ENCODE measurements around the gene GPR143. TPM values are rescaled to one million over a fixed set of nuclear protein-coding genes. Genes with fewer than 3 reads are reported as not detected.

The GPR143 gene
- total RNA-seq, 2 donors from 2014 or later = 11.7 to 13.5 TPM

DNA sequence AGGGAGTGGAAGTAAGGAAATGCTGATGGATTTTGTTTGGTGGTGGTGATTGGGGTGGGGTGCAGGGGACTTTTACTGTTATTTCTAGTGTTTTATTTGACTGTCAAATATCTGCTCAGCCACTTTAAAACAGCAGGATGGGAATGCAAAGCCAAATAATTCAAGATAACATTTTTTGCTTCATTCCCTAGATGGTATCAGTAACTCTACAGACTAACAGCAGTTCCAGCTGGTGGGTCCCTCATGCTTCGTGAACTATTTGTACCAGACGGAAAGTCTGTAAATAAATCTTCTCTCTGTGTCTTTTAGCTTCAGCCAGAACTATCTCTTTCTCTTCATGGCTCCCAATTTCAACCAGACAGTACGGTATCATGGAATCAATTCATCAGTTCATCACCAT, 27.5 kb downstream of the GPR143 start:
- Histone ChIP-seq H3K4me3 (ENCODE audit: low read length) (no peak overlapping the region), H3K36me3 (ENCODE audit: control insufficient read depth, insufficient read depth, low read length) (no peaks in the 10 kb centered on the region), H3K27me3 (ENCODE audit: control insufficient read depth, insufficient read depth, low read length, poor library complexity, severe bottlenecking) (no peaks in the 10 kb centered on the region), H3K27ac (ENCODE audit: low read depth, low read length) (no peak overlapping the region), H3K4me1 (ENCODE audit: control insufficient read depth, insufficient read depth, low read length) (no peaks in the 10 kb centered on the region), H3K9ac (ENCODE audit: extremely low read depth, low read length, poor library complexity, severe bottlenecking) (no peak overlapping the region), H3K9me3 (ENCODE audit: control insufficient read depth, low read length) (no peaks in the 10 kb centered on the region)
- 80% methylated on average over 2 to 3 of the region's 3 CpGs for WGBS, 2 experiments (ENCODE audit: insufficient coverage in 1 of 2, insufficient read length in 1 of 2)
- H3K36me3 Mint-ChIP-seq (ENCODE audit: low read depth) = peaks cover 50% of the 10 kb centered on the region
- no peak overlapping the region for H3K27ac Mint-ChIP-seq
- H3K9me3 Mint-ChIP-seq = peaks cover 57% of the 10 kb centered on the region
- no peak overlapping the region for H3K4me3 Mint-ChIP-seq
- TF ChIP-seq, protein P1, sequence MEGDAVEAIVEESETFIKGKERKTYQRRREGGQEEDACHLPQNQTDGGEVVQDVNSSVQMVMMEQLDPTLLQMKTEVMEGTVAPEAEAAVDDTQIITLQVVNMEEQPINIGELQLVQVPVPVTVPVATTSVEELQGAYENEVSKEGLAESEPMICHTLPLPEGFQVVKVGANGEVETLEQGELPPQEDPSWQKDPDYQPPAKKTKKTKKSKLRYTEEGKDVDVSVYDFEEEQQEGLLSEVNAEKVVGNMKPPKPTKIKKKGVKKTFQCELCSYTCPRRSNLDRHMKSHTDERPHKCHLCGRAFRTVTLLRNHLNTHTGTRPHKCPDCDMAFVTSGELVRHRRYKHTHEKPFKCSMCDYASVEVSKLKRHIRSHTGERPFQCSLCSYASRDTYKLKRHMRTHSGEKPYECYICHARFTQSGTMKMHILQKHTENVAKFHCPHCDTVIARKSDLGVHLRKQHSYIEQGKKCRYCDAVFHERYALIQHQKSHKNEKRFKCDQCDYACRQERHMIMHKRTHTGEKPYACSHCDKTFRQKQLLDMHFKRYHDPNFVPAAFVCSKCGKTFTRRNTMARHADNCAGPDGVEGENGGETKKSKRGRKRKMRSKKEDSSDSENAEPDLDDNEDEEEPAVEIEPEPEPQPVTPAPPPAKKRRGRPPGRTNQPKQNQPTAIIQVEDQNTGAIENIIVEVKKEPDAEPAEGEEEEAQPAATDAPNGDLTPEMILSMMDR (conservative IDR thresholded peaks at IDR 0.05) = no peak
- H3K27me3 Mint-ChIP-seq (ENCODE audit: insufficient read depth) = no peaks in the 10 kb centered on the region
- DNase-seq = no peak
- H3K4me1 Mint-ChIP-seq = no peaks in the 10 kb centered on the region

DNA sequence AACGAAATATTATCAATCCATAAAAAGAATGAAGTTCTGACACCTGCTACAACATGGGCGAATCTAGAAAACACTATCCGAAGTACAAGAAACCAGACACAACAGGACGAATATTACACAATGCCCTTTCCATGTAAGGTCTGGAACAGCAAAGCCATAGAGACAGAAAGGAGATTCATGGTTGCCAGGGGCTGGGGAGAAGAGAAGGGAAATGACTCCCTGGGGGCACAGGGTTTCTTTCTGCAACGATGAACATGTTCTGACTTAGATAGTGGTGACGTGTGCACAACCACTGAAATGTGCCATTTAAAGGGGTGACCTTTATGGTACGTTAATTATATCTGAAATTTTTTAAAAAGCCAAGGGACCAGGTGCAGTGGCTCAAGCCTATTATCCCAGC, 28.3 kb downstream of the GPR143 start:
- peaks cover 47% of the 10 kb centered on the region for H3K36me3 Mint-ChIP-seq (ENCODE audit: low read depth)
- TF ChIP-seq, protein P1 (conservative IDR thresholded peaks at IDR 0.05) = no peak
- no peaks in the 10 kb centered on the region for H3K27me3 Mint-ChIP-seq (ENCODE audit: insufficient read depth)
- Histone ChIP-seq H3K4me1 (ENCODE audit: control insufficient read depth, insufficient read depth, low read length) (no peaks in the 10 kb centered on the region), H3K27ac (ENCODE audit: low read depth, low read length) (no peak overlapping the region), H3K9me3 (ENCODE audit: control insufficient read depth, low read length) (no peaks in the 10 kb centered on the region), H3K27me3 (ENCODE audit: control insufficient read depth, insufficient read depth, low read length, poor library complexity, severe bottlenecking) (no peaks in the 10 kb centered on the region), H3K9ac (ENCODE audit: extremely low read depth, low read length, poor library complexity, severe bottlenecking) (no peak overlapping the region), H3K36me3 (ENCODE audit: control insufficient read depth, insufficient read depth, low read length) (no peaks in the 10 kb centered on the region), H3K4me3 (ENCODE audit: low read length) (no peak overlapping the region)
- no peak overlapping the region for H3K4me3 Mint-ChIP-seq
- H3K4me1 Mint-ChIP-seq = no peaks in the 10 kb centered on the region
- no peak overlapping the region for H3K27ac Mint-ChIP-seq
- 88 to 100% methylated on average over 2 to 7 of the region's 7 CpGs for WGBS, 2 experiments (ENCODE audit: insufficient coverage in 1 of 2, insufficient read length in 1 of 2)
- peaks cover 52% of the 10 kb centered on the region for H3K9me3 Mint-ChIP-seq
- no peak for DNase-seq

DNA sequence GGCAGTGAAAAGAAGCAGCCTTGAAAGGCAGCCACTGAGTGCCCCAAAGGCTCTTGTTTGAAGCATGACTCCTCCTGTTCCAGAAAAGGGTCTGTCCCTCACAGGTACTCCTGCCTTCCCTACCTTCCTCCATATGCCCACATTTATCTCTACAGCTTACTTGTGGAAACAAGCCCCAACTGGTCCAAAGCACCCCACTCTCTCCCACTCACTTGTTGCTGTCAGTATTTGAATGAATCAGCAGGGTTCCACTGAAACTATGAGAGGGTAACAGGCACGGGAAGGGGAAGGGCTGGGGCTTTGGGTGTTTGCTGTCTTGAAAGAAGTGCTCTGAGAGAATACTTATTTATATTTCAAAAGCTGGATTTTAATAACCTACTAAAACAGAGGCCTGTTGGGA, 34.9 kb downstream of the GPR143 start:
- Mint-ChIP-seq H3K4me3 (no peak overlapping the region), H3K36me3 (ENCODE audit: low read depth) (peaks cover 46% of the 10 kb centered on the region), H3K27ac (no peak overlapping the region), H3K9me3 (peaks cover 44% of the 10 kb centered on the region), H3K27me3 (ENCODE audit: insufficient read depth) (no peaks in the 10 kb centered on the region), H3K4me1 (no peaks in the 10 kb centered on the region)
- no peaks in the 10 kb centered on the region for H3K4me1 ChIP-seq (ENCODE audit: control insufficient read depth, insufficient read depth, low read length)
- no peaks in the 10 kb centered on the region for H3K27me3 ChIP-seq (ENCODE audit: control insufficient read depth, insufficient read depth, low read length, poor library complexity, severe bottlenecking)
- H3K4me3 ChIP-seq (ENCODE audit: low read length) = no peak overlapping the region
- TF ChIP-seq, protein P1 (conservative IDR thresholded peaks at IDR 0.05) = no peak
- no peak overlapping the region for H3K27ac ChIP-seq (ENCODE audit: low read depth, low read length)
- DNase-seq = no peak
- no peak overlapping the region for H3K9ac ChIP-seq (ENCODE audit: extremely low read depth, low read length, poor library complexity, severe bottlenecking)
- H3K9me3 ChIP-seq (ENCODE audit: control insufficient read depth, low read length) = peaks cover 12% of the 10 kb centered on the region
- WGBS, 2 experiments (ENCODE audit: insufficient coverage in 1 of 2, insufficient read length in 1 of 2) = no CpG with 5 or more reads among the region's 1 CpG
- H3K36me3 ChIP-seq (ENCODE audit: control insufficient read depth, insufficient read depth, low read length) = no peaks in the 10 kb centered on the region

All from endodermal cell (in vitro differentiated cells).